ACC112 (cell line): Measurements from ENCODE around the gene NAALADL2.
"Not testable (repeated sequence)": the region's sequence is repeated elsewhere in the genome, so short reads cannot be mapped to it uniquely, and the experiment has no call there.

Experiments
- H2AFZ ChIP-seq: fragments of 200-600 bp; sonication (generic); one replicate; pipeline ENCODE4 v1.6.0; 2017; ENCODE audit warnings: antibody characterized with exemption, low read length; ENCODE audit not compliant: unreplicated experiment
- H3K27ac ChIP-seq: fragments of 200-600 bp; sonication (generic); 2 replicates; pipeline ENCODE4 v1.5.1; 2014; ENCODE audit warnings: low read depth, mild to moderate bottlenecking, antibody characterized with exemption, low read length, moderate library complexity
- H3K27me3 ChIP-seq: fragments of 200-600 bp; sonication (generic); 2 replicates; pipeline ENCODE4 v1.6.1; 2014; ENCODE audit warnings: mild to moderate bottlenecking, antibody characterized with exemption, low read length, moderate library complexity, mixed read lengths; ENCODE audit not compliant: insufficient read depth
- H3K36me3 ChIP-seq: fragments of 200-600 bp; sonication (generic); 2 replicates; pipeline ENCODE4 v1.6.1; 2016; ENCODE audit warnings: mild to moderate bottlenecking, antibody characterized with exemption, low read length, moderate library complexity, mixed read lengths; ENCODE audit not compliant: insufficient read depth
- H3K4me1 ChIP-seq: fragments of 200-600 bp; sonication (generic); one replicate; pipeline ENCODE4 v1.6.1; 2016; ENCODE audit warnings: low read length, mixed read lengths; ENCODE audit not compliant: insufficient read depth, unreplicated experiment, control insufficient read depth
- H3K4me3 ChIP-seq: fragments of 200-600 bp; sonication (generic); 2 replicates; pipeline ENCODE4 v1.5.1; 2014; ENCODE audit warnings: mild to moderate bottlenecking, low read depth, low read length
- H3K79me2 ChIP-seq: fragments of 200-600 bp; sonication (generic); one replicate; pipeline ENCODE4 v1.6.0; 2016; ENCODE audit warnings: low read length; ENCODE audit not compliant: control insufficient read depth, unreplicated experiment, insufficient read depth

Gene NAALADL2

DNA sequence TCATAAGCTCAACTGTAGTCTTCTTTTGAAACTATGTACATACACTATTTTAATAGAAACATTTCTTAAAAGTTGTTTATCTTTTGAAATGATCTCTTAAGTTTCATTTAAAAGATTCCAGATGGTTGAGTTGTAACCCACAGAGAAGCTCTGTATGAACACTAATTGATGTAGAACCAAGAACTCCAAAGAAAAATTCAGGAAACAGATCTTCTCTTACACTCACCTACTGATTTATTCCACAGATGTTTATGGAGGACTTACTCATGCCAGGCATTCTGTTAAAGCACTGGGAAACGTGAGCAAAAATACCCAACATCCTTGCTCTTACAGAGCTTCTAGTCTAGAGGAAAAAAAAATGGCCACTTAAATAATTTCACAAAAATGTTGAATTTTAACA is 551.1 kb downstream of the NAALADL2 start:
- Histone ChIP-seq H3K79me2 (no peaks in the 10 kb centered on the region), H2AFZ (no peak overlapping the region), H3K4me3 (no peak overlapping the region), H3K27ac (no peak overlapping the region), H3K4me1 (no peaks in the 10 kb centered on the region), H3K27me3 (no peaks in the 10 kb centered on the region), H3K36me3 (no peaks in the 10 kb centered on the region)

- Histone ChIP-seq H3K36me3 (no peaks in the 10 kb centered on the region), H3K27ac (no peak overlapping the region), H3K79me2 (no peaks in the 10 kb centered on the region), H2AFZ (no peak overlapping the region), H3K4me3 (no peak overlapping the region), H3K27me3 (no peaks in the 10 kb centered on the region), H3K4me1 (no peaks in the 10 kb centered on the region)
These were observed 552.3 kb downstream of the NAALADL2 start for GRCh38 chr3:175411405-175411804.

DNA sequence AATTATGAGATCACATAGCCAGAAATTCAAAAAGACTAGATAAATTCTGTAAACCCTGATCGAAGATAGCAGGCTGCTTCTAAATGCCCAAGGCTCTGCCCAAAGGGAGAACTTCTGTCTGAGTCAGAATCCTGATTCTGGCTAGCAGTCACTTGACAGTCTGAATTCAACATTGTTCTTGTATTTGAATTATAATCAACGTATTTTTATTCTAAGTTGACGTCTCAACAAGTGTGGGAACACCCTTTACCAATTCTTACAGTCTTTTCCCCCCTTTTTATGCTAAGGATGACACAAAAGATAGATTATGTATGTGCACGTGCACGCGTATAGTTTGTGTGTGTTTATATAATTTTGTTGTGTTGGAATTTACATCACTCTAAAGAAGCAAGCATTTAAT is 552.8 kb downstream of the NAALADL2 start:
- Histone ChIP-seq H3K36me3 (no peaks in the 10 kb centered on the region), H3K79me2 (no peaks in the 10 kb centered on the region), H3K4me3 (no peak overlapping the region), H3K4me1 (no peaks in the 10 kb centered on the region), H3K27me3 (no peaks in the 10 kb centered on the region), H2AFZ (no peak overlapping the region), H3K27ac (no peak overlapping the region)

DNA sequence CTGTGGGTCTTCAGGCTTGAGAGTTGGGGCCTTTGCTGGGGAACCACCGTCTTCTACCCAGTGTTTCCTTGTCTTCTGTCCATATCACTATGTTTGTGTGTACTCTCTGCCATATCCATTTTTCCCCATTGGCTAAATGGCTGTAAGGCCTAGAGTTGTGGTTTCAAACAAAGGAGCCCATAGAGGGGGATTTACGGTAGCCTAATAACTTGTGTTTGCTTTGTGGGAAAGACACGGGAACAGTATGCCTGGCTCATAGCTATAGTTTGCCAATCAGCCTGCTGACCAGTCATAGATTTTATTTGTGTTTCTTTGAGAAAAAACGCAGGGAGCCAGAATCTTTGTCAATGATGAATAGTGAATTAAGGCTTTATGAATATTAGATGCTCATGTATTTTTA is 554.8 kb downstream of the NAALADL2 start:
- no peaks in the 10 kb centered on the region for H3K36me3 ChIP-seq
- H3K4me1 ChIP-seq: no peaks in the 10 kb centered on the region
- no peaks in the 10 kb centered on the region for H3K79me2 ChIP-seq
- H3K27ac ChIP-seq: no peak overlapping the region
- H2AFZ ChIP-seq: no peak overlapping the region
- no peaks in the 10 kb centered on the region for H3K27me3 ChIP-seq
- H3K4me3 ChIP-seq: no peak overlapping the region

DNA sequence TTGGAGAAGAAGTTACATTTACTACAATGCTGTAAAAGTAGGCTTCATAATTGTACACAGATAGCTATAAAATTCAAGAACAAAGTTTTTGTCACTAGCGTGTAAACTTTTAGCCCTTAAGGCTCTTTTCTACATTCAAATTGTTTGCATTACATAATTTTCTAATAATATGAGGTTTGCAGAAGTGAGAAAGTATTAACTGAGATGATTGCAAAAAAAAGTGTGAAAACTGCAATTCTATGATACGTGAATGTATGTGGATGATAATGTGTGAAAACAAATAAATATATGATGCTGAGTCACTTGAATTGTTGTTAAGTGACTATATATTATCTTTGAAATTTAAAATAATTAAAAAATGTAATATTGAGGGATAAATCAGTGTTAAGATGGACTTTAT is 557.5 kb downstream of the NAALADL2 start:
- no peaks in the 10 kb centered on the region for H3K27me3 ChIP-seq
- no peak overlapping the region for H3K4me3 ChIP-seq
- H3K27ac ChIP-seq: no peak overlapping the region
- no peaks in the 10 kb centered on the region for H3K79me2 ChIP-seq
- H3K36me3 ChIP-seq: no peaks in the 10 kb centered on the region
- H2AFZ ChIP-seq: no peak overlapping the region
- no peaks in the 10 kb centered on the region for H3K4me1 ChIP-seq

- Histone ChIP-seq H3K79me2 (no peaks in the 10 kb centered on the region), H3K4me3 (no peak overlapping the region)
These were observed 558.3 kb downstream of the NAALADL2 start for GRCh38 chr3:175417426-175417825.

GRCh38 chr3:175421902-175422301 is 562.8 kb downstream of the NAALADL2 start:
- no peak overlapping the region for H3K27ac ChIP-seq
- no peaks in the 10 kb centered on the region for H3K36me3 ChIP-seq
- no peaks in the 10 kb centered on the region for H3K4me1 ChIP-seq
- H3K27me3 ChIP-seq: no peaks in the 10 kb centered on the region
- H2AFZ ChIP-seq: no peak overlapping the region
- H3K4me3 ChIP-seq: no peak overlapping the region
- H3K79me2 ChIP-seq: no peaks in the 10 kb centered on the region

More at GRCh38 chr3:175417426-175417825, 558.3 kb downstream of the NAALADL2 start:
- Histone ChIP-seq H3K36me3 (no peaks in the 10 kb centered on the region), H3K4me1 (no peaks in the 10 kb centered on the region), H3K27ac (no peak overlapping the region), H2AFZ (no peak overlapping the region), H3K27me3 (no peaks in the 10 kb centered on the region)

DNA sequence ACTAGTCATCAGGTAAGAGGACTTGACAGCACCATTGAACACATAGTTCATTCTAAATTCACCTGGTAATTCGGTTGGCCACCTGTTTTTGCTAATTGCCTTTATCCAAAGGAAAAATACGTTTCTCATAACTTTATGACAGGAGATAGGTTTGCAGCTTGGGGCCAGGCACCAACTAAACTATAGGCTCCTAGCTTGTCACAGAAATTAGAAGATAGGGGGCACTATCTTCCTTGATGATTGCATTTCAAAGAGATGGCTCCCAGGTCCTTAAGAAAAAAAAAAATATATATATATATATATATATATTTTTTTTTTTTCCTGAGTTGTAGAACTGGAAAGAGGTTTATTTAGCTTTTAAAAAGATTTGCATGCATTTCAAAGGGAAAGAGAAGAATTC is 563.6 kb downstream of the NAALADL2 start:
- no peaks in the 10 kb centered on the region for H3K79me2 ChIP-seq
- no peak overlapping the region for H3K4me3 ChIP-seq
- H2AFZ ChIP-seq: no peak overlapping the region
- no peak overlapping the region for H3K27ac ChIP-seq
- H3K36me3 ChIP-seq: no peaks in the 10 kb centered on the region
- H3K4me1 ChIP-seq: no peaks in the 10 kb centered on the region
- no peaks in the 10 kb centered on the region for H3K27me3 ChIP-seq

GRCh38 chr3:175423848-175424247 is 564.7 kb downstream of the NAALADL2 start:
- H3K27ac ChIP-seq, H2AFZ ChIP-seq: not testable (repeated sequence)

DNA sequence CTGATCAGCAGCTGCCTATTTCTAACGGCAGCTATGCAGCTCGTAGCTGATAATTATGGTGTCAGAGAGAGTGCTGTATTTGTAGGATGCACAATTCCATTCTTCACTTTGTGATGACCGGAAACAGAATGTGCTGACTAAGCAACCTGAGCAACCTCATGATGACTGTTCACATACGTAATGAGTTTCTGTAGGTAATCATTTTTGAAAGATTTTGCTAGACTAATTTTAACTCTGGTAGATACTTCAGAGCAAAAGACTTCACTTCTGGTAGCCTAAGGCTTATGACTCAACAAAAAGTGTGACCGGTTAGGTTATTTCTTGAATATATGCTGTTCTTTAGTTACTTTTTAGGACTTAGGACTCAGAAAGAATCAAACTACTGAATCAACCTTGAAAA is 567.7 kb downstream of the NAALADL2 start:
- Histone ChIP-seq H3K4me1 (no peaks in the 10 kb centered on the region), H3K4me3 (no peak overlapping the region), H3K27ac (no peak overlapping the region), H3K27me3 (no peaks in the 10 kb centered on the region), H2AFZ (no peak overlapping the region), H3K79me2 (no peaks in the 10 kb centered on the region), H3K36me3 (no peaks in the 10 kb centered on the region)

More at GRCh38 chr3:175423848-175424247, 564.7 kb downstream of the NAALADL2 start:
- not testable (repeated sequence) for H3K4me3 ChIP-seq, H3K27me3 ChIP-seq, H3K36me3 ChIP-seq, H3K4me1 ChIP-seq, H3K79me2 ChIP-seq

DNA sequence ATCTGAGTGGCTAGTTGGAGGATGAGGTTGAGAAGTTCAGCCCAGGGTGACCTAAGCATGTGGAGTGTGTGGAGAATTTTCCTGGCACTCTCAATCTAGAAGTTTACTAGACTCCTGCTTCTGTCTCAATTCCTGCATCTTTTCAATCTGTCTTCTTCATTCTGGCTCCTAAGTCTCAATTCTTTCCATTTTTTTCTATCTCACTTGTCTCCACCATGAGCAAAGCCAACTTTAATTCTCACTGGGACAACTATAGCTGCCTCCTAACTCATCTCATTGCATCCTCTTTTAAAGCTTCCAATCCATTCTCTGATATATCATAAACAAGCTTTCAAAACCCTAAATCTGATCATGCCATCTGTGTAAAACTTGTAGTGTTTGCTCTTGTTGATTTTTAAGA is 569.3 kb downstream of the NAALADL2 start:
- Histone ChIP-seq H3K4me3 (no peak overlapping the region), H3K36me3 (no peaks in the 10 kb centered on the region), H3K27ac (no peak overlapping the region), H3K79me2 (no peaks in the 10 kb centered on the region), H3K4me1 (peaks cover 14% of the 10 kb centered on the region), H3K27me3 (no peaks in the 10 kb centered on the region), H2AFZ (no peak overlapping the region)
